NCI-H345 treated with DMSO at 0.1 percent for 48 hours (cell line): Measurements from ENCODE around the gene PITPNC1.

Source experiments
- DNase-seq: peaks from one replicate; lab custom pipeline; 2025; ENCODE audit not compliant: unreplicated experiment; lab: John Stamatoyannopoulos, UW

The PITPNC1 gene

DNA sequence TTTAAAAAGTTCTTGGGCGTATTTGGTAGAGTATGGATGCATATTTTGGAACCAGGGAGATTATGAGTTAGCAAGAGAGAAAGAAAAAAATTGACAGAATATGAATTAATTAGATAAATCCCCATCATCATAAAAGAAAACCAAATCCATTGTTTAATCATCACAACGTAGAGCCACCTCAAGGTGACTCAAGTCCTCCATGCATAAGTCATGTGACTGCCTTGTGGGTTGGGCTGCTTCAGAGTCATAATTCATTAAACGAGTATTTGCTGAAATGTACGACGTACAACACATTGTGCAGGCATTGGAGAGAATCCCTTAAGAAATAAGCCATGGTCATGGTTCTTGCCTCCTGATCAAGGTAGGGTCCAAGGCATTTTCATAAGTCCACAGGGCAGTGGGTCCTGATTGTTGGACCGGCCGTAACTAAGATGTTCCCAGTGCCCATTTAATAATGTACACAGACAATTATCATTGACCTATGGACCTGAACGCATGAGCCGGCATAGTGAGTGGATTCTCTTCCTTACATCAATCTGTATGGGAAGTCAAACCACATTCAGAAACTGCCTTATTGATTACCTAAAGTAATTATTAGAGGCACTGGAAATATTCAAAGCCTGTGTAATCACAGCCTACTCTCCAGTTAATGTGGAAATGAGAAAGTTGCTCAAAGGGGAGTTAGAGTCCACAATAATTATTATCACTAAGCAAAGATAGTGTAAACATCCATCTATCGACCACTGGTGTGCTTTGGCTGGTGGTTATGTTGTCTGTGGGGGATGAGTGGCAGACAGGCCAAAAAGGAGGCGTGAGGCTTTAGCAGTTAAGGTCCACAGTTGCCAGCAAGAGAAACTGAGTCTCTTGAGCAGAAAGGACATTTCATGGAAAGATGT is 165.4 kb downstream of the PITPNC1 start:
- no peak for DNase-seq

DNA sequence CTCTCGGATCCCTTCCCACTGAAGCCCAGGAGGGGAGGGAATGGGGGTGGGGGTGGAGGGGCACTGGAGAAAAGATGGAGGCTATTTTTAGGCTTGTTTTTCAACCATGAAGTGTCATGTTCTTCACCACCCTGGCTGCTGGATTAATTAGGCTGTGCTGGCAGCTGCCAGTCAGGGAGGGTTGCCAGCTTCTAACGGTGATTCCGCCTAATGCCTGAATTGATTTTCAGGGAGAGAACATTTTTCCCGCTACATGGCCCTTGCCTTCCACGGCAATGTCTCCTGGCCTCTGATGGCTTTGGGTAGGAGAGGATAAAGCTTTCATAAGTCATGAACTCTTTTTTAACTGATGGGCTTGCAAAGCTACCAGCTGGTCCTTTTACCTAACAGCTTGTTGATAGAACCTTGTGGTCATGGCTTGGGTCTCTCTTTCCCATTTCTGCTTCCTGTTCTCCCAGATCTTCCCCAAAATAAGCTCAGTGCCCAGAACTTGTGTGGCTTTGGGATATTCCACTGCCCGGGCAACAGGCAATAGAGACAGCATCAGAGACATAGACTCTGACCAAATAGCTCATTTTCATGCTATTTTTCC is 167.4 kb downstream of the PITPNC1 start:
- no peak for DNase-seq

DNA sequence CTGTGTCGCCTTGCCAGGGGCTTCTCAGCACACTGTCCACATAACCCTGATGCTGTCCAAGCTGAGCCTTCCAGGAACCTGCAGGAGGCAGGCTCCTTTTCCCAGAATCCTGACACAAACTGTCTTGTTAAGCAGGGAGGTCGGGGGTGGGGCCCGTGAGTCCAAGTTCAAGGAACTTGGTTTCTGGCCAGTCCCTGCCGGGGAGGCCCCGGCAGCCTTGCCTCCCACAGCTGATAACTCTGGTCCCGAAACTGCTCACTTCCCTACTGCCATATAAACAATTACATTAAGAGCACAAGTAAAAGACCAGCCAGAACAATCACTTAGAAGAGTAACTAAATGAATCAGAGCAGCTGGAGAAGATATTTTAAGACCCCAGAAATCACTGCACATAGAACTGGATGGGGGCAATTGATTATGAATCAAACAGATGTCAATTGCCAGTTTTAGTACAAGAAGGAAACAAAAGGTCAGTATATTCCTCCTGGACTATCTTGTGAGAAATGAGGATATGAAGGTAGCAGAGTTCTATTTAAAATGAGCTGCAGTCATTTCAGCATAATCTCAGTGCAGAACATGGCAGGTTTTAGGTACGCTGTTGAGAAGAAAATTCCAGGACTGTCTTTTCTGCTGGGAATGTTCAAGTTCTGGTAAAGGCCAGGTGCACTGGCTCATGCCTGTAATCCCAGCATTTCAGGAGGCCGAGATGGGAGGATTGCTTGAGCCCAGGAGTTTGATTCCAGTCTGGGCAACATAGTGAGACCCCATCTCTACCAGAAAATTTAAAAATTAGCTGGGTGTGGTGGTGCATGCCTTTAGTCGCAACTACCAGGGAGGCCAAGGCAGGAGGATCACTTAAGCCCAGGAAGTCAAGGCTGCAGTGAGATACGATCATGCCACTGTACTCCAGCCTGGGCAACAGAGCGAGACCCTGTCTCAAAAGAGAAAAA is 169.8 kb downstream of the PITPNC1 start:
- no peak for DNase-seq

DNA sequence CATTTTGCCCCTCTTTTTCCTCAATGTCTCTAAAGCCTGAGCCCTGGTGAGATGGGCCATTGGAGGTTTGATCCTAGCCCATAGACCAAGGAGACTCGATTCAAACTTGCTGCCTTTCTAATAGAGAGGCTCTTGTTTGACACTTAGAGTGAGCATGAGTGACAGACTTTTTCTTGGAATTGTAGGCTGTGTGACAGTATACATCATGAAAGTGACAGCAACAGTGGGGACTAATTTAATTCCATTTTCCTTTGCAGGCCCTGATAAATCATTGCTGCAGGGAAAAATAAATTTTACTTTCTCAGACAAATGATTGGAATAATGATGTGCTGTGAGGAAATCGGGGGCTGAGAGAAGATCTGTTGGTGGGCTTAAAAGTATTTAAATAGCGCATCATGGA is 171.6 kb downstream of the PITPNC1 start:
- no peak for DNase-seq

DNA sequence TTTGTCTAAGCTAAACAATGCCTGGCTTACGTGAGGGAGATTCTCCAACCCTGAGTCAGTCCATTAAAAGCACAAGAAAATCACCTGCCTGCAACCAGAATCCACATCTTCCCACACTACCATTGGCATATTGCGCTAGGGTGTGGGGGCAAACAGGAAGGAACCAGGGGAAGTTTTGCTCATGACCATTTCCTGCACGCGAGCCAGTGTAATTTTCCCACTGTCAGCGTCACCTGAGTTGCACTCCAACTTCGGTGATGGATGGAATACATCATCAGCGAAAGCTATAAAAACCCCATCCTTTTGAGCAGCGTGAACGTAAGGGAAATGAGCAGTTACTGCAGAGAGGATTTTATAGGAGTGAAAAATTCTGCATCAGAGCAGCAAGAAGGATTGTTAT is 172.7 kb downstream of the PITPNC1 start:
- no peak for DNase-seq

DNA sequence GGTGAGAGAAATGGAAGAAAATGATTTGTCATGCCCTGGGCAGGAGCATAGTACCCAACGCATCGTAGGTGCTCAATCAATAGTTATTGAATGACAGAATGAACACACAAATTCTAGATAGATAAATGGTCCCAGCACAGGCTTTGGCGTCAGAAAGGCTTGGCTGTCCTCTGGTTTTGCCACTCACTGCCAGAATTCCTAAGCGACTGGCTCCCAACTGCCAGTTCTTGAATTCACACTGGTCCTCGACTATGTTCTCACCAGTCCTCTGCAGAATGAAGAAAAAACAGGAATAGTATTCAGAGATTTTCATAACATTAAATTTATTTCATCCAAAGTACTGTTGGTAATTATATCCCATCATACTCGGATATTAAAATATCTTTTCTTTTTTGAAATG is 177.6 kb downstream of the PITPNC1 start:
- DNase-seq = no peak

DNA sequence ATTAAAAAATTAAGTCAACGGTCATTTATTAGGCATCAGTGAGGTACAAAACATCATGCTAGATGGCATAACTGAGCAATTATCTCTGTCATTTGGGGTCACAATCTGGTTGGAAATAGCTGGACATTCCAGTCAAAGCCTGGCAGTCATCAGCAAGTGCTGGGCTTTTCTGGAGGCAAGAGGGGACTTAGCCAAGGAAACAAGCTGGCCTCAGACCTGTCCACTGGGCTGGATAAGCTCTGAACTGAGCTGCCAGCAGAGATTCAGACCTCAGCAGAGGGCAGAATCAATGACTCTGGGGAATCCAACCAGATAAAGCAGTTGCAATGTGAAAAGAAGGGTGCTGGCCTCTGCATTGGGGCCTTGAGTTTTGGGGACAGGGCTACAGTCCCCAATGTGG is 178.8 kb downstream of the PITPNC1 start:
- DNase-seq = no peak

DNA sequence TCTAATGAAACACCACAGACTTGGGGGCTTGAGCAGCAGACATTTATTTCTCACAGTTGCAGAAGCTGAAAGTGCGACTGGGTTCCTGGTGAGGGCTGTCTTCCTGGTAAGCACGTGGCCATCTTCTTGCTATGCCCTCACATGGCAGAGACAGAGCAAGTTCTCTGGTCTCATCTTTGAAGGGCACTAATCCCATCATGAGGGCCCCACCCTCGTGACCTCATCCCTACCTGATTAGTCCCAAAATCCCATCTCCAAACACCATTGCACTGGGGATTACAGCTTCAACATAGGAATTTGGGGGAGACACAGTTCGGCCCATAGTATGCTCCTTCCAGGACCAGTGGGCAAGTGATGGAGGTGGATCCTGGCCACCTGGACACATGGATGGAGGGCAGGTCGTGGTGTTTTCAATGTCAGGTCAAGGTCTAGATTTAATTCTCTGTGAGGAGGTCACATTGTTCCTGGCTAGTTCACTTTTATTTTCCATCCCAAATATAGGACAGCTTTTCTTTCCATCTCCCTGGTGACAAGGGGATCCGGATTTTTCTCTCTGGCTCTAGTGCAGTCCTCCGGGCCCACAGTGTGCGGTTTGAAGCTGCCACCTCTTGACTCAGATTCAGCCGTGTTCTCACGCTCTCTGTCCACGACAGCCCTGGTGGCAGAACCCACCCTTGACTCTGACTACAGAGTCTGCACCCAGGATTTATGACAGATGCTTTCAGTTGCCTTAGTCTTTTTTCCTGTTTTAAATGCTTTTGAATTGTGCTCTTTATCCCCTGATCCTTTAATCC is 180.2 kb downstream of the PITPNC1 start:
- DNase-seq = no peak

DNA sequence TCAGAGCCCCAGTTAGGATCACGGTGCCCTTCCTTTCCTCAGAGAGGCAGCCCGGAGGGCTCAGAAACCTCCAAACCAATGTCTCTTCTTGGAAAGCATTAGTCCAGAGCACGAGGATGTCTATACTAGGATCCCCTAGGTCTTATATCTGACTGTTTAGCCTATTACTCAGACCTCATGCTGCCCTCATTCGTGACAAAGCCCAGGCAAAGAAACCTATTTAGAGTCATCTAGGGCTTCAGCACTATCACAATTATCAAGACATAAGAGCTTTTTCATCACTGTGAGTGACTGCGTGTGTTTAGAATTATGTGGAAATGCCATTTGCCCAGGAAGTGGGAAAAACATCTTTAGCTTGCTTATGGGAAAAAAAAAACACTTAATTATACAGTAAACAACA is 180.8 kb downstream of the PITPNC1 start:
- no peak for DNase-seq

DNA sequence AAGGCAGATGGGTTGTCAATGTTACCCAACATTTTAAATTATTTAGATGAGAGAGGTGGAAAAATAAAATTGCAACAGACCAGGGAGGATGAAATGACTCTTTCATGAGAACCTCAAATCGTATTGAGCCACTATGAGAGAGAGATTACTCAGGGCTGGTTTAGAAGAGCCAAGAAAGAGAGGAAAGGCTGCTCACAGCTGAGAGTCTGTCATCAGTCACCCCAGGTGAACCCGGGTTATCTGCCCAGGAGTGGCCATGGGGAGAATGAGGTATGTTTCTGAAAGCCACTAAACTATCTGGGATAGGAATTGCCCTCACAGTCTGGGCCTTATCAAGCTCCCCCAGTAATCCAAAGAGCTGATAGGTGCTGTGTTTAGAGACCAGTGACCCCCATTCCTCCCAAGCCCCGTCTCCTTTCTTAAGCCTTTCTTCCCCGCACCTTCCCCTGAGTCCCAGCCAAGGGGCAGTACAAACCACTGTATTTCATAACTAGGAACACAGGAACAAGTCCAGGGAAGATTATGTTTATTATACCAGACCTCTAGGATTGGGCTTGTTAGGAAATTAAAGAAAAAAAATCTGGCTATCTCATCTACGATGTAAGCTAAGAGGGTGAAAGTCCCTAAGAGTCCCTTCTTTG is 181.8 kb downstream of the PITPNC1 start:
- no peak for DNase-seq

DNA sequence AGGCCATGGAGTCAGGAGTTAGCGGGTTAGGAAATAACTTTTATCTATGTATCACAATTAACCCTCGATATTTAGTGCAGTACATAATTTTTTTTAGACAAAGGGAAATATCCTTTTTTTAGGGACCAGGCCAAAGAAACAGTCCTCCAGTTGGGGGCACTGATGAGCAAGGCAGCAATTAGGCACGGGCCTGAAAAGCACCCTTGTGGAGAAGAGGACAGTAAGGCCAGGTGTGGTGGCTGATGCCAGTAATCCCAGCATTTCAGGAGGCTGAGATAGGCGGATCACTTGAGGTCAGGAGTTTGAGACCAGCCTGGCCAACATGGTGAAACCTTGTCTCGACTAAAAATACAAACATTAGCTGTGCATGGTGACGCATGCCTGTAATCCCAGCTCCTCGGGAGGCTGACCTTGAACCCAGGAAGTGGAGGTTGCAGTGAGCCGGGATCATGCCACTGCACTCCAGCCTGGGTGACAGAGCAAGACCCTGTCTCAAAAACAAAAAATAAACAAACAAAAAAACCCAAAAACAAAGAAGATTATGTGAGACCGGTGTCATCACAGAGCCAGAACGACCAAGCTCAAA is 182.4 kb downstream of the PITPNC1 start:
- DNase-seq = no peak

DNA sequence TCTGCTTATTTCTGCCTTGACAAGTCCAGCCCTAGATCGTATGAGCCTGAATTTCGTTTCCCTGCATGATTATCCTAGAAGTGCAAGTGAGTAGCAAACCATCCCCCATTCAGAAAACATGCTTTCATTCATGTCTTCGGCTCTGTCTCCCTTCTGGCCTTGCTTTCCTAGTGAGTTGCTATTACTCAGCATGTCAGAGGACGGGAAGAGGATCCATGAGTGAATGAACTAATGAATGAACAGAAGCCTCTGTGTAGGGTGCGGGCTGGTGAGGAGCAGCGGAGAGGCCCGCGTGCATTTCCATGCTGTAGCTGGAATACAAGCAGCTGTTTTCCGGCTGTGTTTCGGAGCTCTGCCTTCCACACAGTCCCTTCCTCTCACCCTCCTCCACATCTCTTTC is 184.9 kb downstream of the PITPNC1 start:
- DNase-seq = no peak

DNA sequence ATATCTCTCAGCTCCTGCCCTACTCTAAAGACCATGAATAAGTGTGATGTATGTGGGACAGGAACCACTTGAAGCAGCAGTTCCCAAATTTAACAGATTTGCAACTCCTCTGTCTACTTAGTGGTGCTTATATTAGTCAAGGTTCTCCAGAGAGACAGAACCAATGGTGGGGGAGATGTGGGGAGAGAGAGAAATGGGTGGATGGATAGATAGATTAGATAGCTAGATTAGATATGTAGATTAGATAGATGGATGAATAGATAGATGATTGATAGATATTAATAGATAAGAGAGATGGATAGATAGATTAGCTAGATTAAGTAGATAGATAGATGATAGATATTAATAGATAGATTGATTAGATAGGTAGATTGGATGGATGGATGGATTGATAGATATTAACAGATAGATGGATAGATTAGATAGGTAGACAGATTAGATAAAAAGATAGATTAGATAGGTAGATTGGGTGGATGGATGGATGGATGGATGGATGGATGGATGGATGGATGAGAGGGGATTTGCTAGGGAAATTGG is 186.7 kb downstream of the PITPNC1 start:
- DNase-seq = no peak

DNA sequence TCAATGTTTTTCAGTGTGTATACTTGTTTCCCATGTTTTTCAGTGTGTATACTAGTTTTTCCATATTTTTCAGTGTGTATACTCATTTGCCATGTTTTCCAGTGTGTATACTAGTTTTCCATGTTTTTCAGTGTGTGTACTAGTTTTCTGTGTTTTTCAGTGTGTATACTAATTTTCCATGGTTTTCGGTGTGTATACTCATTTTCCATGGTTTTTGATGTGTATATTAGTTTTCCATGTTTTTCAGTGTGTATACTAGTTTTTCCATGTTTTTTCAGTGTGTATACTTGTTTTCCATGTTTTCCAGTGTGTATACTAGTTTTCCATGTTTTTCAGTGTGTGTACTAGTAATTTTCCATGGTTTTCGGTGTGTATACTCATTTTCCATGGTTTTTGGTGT is 188.0 kb downstream of the PITPNC1 start:
- DNase-seq = no peak

DNA sequence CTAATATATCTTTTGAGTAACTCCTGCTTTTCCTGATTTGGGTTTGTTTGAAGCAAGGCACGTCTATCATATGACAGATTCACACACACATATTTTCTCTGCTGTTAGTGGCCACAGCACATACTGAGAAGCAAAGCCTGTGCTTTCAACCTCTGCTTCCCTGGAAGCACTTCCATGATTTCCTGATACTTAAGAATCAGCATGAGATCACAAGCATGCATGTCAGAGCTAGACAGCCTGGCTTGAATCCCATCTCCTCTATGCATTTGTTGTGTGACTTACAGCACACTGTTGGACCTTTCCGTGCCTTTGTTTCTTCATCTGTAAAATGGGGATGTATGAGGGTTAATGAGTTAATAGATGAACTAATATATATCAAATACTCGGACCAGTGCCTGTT is 189.6 kb downstream of the PITPNC1 start:
- DNase-seq = no peak

DNA sequence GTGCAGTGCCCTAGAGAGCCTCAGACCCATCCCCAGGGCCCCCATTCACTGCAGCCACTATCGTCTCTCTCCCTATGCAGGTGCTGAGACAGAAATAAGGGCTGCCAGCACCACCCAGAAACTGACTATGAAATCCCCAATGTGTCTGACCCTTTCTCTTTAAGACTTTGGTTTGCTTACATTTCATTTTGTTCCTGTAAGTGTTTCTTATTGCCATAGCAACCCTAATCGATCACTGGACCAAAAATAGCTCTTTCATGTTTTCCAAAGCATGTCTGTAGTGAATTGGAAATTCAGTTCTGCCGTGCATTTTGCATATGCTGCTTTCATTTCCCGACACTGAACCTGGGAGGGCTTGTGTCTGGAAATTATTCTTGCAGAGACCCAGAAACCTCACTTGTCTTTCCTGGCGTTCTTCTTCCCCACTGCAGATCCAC is 192.0 kb downstream of the PITPNC1 start:
- no peak for DNase-seq

DNA sequence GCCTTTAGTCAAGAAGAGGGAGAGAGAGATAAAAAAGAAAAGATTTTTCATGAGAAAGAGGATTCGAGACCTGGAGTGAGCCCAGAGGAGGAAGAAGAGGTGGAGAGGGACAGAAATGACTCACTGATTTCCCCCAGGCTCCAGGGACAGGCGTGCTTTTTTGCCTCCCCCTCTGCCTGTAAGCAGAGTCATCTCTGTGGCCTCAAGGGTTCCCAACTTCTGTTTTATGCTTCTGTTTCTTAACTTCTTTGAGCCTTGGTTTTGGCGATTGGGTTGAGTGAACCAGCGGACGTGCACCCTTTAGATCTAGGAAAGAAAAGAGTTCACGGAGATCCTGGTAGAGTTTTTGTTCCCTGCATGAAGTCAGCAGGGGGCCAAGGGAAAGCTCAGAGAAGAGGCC is 192.8 kb downstream of the PITPNC1 start:
- no peak for DNase-seq

DNA sequence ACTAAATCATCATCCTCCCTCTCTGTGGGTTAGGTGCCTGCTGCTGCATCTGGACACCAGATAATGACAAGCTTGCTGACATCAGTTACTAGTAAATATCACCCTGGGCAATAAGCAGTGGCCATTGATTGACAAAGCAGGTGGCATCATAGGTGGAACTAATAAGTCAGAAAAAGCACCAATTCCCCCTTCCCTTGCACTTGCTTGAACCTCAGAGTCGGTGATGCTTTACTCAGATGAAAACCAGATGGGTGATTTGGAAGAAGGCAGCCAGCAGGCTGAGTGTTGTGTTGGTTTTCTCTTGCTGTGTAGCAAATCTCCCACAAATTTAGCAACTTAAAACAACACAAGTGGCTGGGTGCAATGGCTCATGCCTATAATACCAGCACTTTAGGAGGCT is 193.7 kb downstream of the PITPNC1 start:
- DNase-seq = no peak

DNA sequence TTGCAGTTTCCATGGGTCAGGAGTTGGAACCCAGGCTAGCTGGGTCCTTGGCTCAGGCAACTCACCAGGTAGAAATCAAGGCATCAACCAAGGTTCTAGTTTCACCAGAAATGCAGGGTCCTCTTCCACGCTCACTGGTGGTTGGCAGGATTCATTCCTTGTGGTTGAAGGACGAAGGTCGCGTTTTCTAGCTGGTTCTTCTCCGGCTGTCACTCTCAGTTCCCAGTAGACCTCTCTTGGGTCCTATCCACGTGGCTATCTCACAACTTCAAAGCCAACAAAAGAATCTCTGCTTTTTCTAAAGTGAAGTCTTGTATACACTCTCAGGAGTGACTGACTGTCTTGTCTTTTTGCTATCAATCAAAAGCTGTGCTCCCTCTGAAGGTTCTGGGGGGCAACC is 194.4 kb downstream of the PITPNC1 start:
- no peak for DNase-seq
